Adipocyte (in vitro differentiated cells): ENCODE results near the gene BTN3A1.

Experiments used
- DNase-seq: peaks from one replicate; pipeline ENCODE4 v3.0.0-alpha.2; 2015; ENCODE audit warnings: low read depth
- H3K27me3 ChIP-seq: replicated peaks from 2 replicates; pipeline ENCODE4 v1.7.0; 2013; ENCODE audit warnings: mild to moderate bottlenecking, low read length, moderate library complexity; ENCODE audit not compliant: control insufficient read depth, insufficient read depth
- H3K36me3 ChIP-seq: 2 replicates; pipeline ENCODE4 v1.7.0; 2013; ENCODE audit warnings: low read length, mild to moderate bottlenecking, moderate library complexity; ENCODE audit not compliant: control insufficient read depth, insufficient read depth, severe bottlenecking
- H3K4me1 ChIP-seq: 2 replicates; pipeline ENCODE4 v1.7.0; 2013; ENCODE audit warnings: mild to moderate bottlenecking, low read length, moderate library complexity; ENCODE audit not compliant: control insufficient read depth, insufficient read depth
- H3K4me3 ChIP-seq: 2 replicates; pipeline ENCODE4 v1.7.0; 2013; ENCODE audit warnings: mild to moderate bottlenecking, low read length, moderate library complexity
- H3K9ac ChIP-seq: 2 replicates; pipeline ENCODE4 v1.7.0; 2013; ENCODE audit warnings: mild to moderate bottlenecking, low read length, moderate library complexity
- H3K9me3 ChIP-seq: 2 replicates; pipeline ENCODE4 v1.7.0; 2013; ENCODE audit warnings: mild to moderate bottlenecking, low read length, moderate library complexity; ENCODE audit not compliant: control insufficient read depth

Gene BTN3A1

GRCh38 chr6:26380256-26380655 is 21.8 kb upstream of the BTN3A1 start:
- H3K4me1 ChIP-seq = peaks cover 13% of the 10 kb centered on the region
- no peak for DNase-seq

GRCh38 chr6:26382121-26382520 is 20.0 kb upstream of the BTN3A1 start:
- H3K4me3 ChIP-seq = no peak overlapping the region
- H3K36me3 ChIP-seq = no peaks in the 10 kb centered on the region
- H3K27me3 ChIP-seq = no peaks in the 10 kb centered on the region
- DNase-seq = no peak
- peaks cover 13% of the 10 kb centered on the region for H3K4me1 ChIP-seq
- no peak overlapping the region for H3K9ac ChIP-seq
- H3K9me3 ChIP-seq = no peaks in the 10 kb centered on the region

More at GRCh38 chr6:26380256-26380655, 21.8 kb upstream of the BTN3A1 start:
- Histone ChIP-seq H3K36me3 (no peaks in the 10 kb centered on the region), H3K4me3 (no peak overlapping the region), H3K9me3 (no peaks in the 10 kb centered on the region), H3K9ac (no peak overlapping the region), H3K27me3 (no peaks in the 10 kb centered on the region)

- Histone ChIP-seq H3K27me3 (no peaks in the 10 kb centered on the region), H3K9me3 (no peaks in the 10 kb centered on the region), H3K4me1 (peaks cover 13% of the 10 kb centered on the region), H3K9ac (peak overlapping the region; percentile 85), H3K4me3 (peak overlapping the region; percentile 95), H3K36me3 (no peaks in the 10 kb centered on the region)
- DNase-seq = peak; percentile 74
These were observed 18.3 kb upstream of the BTN3A1 start for GRCh38 chr6:26383624-26384417.

GRCh38 chr6:26385734-26386125 is 16.3 kb upstream of the BTN3A1 start:
- H3K36me3 ChIP-seq = no peaks in the 10 kb centered on the region
- H3K9me3 ChIP-seq = no peaks in the 10 kb centered on the region
- no peak for DNase-seq
- H3K9ac ChIP-seq = no peak overlapping the region
- peaks cover 8% of the 10 kb centered on the region for H3K4me1 ChIP-seq
- no peaks in the 10 kb centered on the region for H3K27me3 ChIP-seq
- H3K4me3 ChIP-seq = no peak overlapping the region

- Histone ChIP-seq H3K9ac (no peak overlapping the region), H3K27me3 (no peaks in the 10 kb centered on the region), H3K4me3 (no peak overlapping the region), H3K9me3 (no peaks in the 10 kb centered on the region), H3K4me1 (peaks cover 6% of the 10 kb centered on the region), H3K36me3 (no peaks in the 10 kb centered on the region)
- DNase-seq = no peak
These were observed 14.5 kb upstream of the BTN3A1 start for GRCh38 chr6:26387565-26387964.

- Histone ChIP-seq H3K9me3 (no peaks in the 10 kb centered on the region), H3K36me3 (no peaks in the 10 kb centered on the region), H3K4me3 (no peak overlapping the region), H3K4me1 (peaks cover 10% of the 10 kb centered on the region), H3K27me3 (no peaks in the 10 kb centered on the region), H3K9ac (no peak overlapping the region)
- DNase-seq = no peak
These were observed 14.1 kb upstream of the BTN3A1 start for GRCh38 chr6:26388014-26388413.

- no peaks in the 10 kb centered on the region for H3K9me3 ChIP-seq
- H3K4me3 ChIP-seq = no peak overlapping the region
- H3K36me3 ChIP-seq = no peaks in the 10 kb centered on the region
These were observed 13.6 kb upstream of the BTN3A1 start for GRCh38 chr6:26388441-26388840.

GRCh38 chr6:26389349-26389894 is 12.7 kb upstream of the BTN3A1 start:
- DNase-seq = no peak
- Histone ChIP-seq H3K4me1 (peaks cover 12% of the 10 kb centered on the region), H3K4me3 (no peak overlapping the region), H3K9me3 (no peaks in the 10 kb centered on the region), H3K27me3 (no peaks in the 10 kb centered on the region), H3K9ac (no peak overlapping the region), H3K36me3 (no peaks in the 10 kb centered on the region)

More at GRCh38 chr6:26388441-26388840, 13.6 kb upstream of the BTN3A1 start:
- H3K9ac ChIP-seq = no peak overlapping the region
- peaks cover 12% of the 10 kb centered on the region for H3K4me1 ChIP-seq
- H3K27me3 ChIP-seq = no peaks in the 10 kb centered on the region
- no peak for DNase-seq

GRCh38 chr6:26390531-26390930 is 11.5 kb upstream of the BTN3A1 start:
- Histone ChIP-seq H3K9me3 (no peaks in the 10 kb centered on the region), H3K4me3 (no peak overlapping the region), H3K36me3 (no peaks in the 10 kb centered on the region), H3K27me3 (no peaks in the 10 kb centered on the region), H3K9ac (no peak overlapping the region), H3K4me1 (peaks cover 15% of the 10 kb centered on the region)
- DNase-seq = no peak

- H3K9ac ChIP-seq = no peak overlapping the region
- H3K4me1 ChIP-seq = peaks cover 15% of the 10 kb centered on the region
- no peaks in the 10 kb centered on the region for H3K36me3 ChIP-seq
- H3K4me3 ChIP-seq = no peak overlapping the region
- no peaks in the 10 kb centered on the region for H3K27me3 ChIP-seq
- DNase-seq = no peak
- H3K9me3 ChIP-seq = no peaks in the 10 kb centered on the region
These were observed 9.0 kb upstream of the BTN3A1 start for GRCh38 chr6:26392932-26393636.

- H3K4me3 ChIP-seq = no peak overlapping the region
- no peaks in the 10 kb centered on the region for H3K36me3 ChIP-seq
- H3K9me3 ChIP-seq = no peaks in the 10 kb centered on the region
- no peaks in the 10 kb centered on the region for H3K27me3 ChIP-seq
- DNase-seq = peak; percentile 78
- H3K9ac ChIP-seq = no peak overlapping the region
- H3K4me1 ChIP-seq = peaks cover 15% of the 10 kb centered on the region
These were observed 7.8 kb upstream of the BTN3A1 start for GRCh38 chr6:26394289-26394688.
